Erythroblast (primary cell): ENCODE results near the gene TUBAL3.

Experiments
- GATA1 ChIP-seq: IDR thresholded peaks from 2 replicates; pipeline ENCODE4 v1.6.1; 2011; ENCODE audit warnings: low read depth, mild to moderate bottlenecking, control low read depth, low read length, moderate library complexity
- POLR2A ChIP-seq: IDR thresholded peaks from 2 replicates; pipeline ENCODE4 v1.6.1; 2011; ENCODE audit warnings: mild to moderate bottlenecking, low read length

GRCh38 chr10:5404208-5405041, at the start of gene TUBAL3:
- TF ChIP-seq POLR2A (no peak), GATA1 (no peak)
